ENCODE measurements around the gene SAMD5.

SAMD5 gene

GRCh38 chr6:147549531-147549930 is 41.0 kb downstream of the SAMD5 start:
- H3K27ac ChIP-seq (ENCODE audit: low read length), result no peak overlapping the region

GRCh38 chr6:147551976-147552375 is 43.5 kb downstream of the SAMD5 start:
- no peaks in the 10 kb centered on the region for H3K36me3 ChIP-seq (ENCODE audit: insufficient read depth, low read depth, low read length)
- H3K27ac ChIP-seq (ENCODE audit: low read length), result no peak overlapping the region
- H3K4me3 ChIP-seq (ENCODE audit: low read length), result no peak overlapping the region
- H3K4me1 ChIP-seq (ENCODE audit: insufficient read depth, low read length), result 0 out of 2 replicates have a peak, but pooled peaks cover 2% of the 10 kb centered on the region
- H3K9ac ChIP-seq (ENCODE audit: low read depth, low read length), result no peak overlapping the region
- H3K9me3 ChIP-seq (ENCODE audit: insufficient read depth, low read depth, low read length), result no peaks in the 10 kb centered on the region
- no peaks in the 10 kb centered on the region for H3K27me3 ChIP-seq (ENCODE audit: insufficient read depth, low read length)

More at GRCh38 chr6:147549531-147549930, 41.0 kb downstream of the SAMD5 start:
- no peaks in the 10 kb centered on the region; the same call in 1 of the 2 replicates for H3K4me1 ChIP-seq (ENCODE audit: insufficient read depth, low read length)
- H3K27me3 ChIP-seq (ENCODE audit: insufficient read depth, low read length), result no peaks in the 10 kb centered on the region
- no peaks in the 10 kb centered on the region for H3K9me3 ChIP-seq (ENCODE audit: insufficient read depth, low read depth, low read length)
- no peaks in the 10 kb centered on the region for H3K36me3 ChIP-seq (ENCODE audit: insufficient read depth, low read depth, low read length)
- no peak overlapping the region for H3K9ac ChIP-seq (ENCODE audit: low read depth, low read length)
- H3K4me3 ChIP-seq (ENCODE audit: low read length), result no peak overlapping the region

- 0 out of 2 replicates have a peak, but pooled peaks cover 2% of the 10 kb centered on the region for H3K4me1 ChIP-seq (ENCODE audit: insufficient read depth, low read length)
- no peak overlapping the region for H3K9ac ChIP-seq (ENCODE audit: low read depth, low read length)
- H3K4me3 ChIP-seq (ENCODE audit: low read length), result no peak overlapping the region
- H3K9me3 ChIP-seq (ENCODE audit: insufficient read depth, low read depth, low read length), result no peaks in the 10 kb centered on the region
- H3K27ac ChIP-seq (ENCODE audit: low read length), result no peak overlapping the region
- H3K36me3 ChIP-seq (ENCODE audit: insufficient read depth, low read depth, low read length), result no peaks in the 10 kb centered on the region
- H3K27me3 ChIP-seq (ENCODE audit: insufficient read depth, low read length), result no peaks in the 10 kb centered on the region
Observed at GRCh38 chr6:147553099-147553498, 44.6 kb downstream of the SAMD5 start.

- H3K27me3 ChIP-seq (ENCODE audit: insufficient read depth, low read length), result no peaks in the 10 kb centered on the region
- no peak overlapping the region for H3K27ac ChIP-seq (ENCODE audit: low read length)
- no peaks in the 10 kb centered on the region for H3K9me3 ChIP-seq (ENCODE audit: insufficient read depth, low read depth, low read length)
- 0 out of 2 replicates have a peak, but pooled peaks cover 2% of the 10 kb centered on the region for H3K4me1 ChIP-seq (ENCODE audit: insufficient read depth, low read length)
- H3K9ac ChIP-seq (ENCODE audit: low read depth, low read length), result no peak overlapping the region
- H3K36me3 ChIP-seq (ENCODE audit: insufficient read depth, low read depth, low read length), result no peaks in the 10 kb centered on the region
- H3K4me3 ChIP-seq (ENCODE audit: low read length), result no peak overlapping the region
Observed at GRCh38 chr6:147554281-147554680, 45.8 kb downstream of the SAMD5 start.

- Histone ChIP-seq H3K36me3 (ENCODE audit: insufficient read depth, low read depth, low read length) (no peaks in the 10 kb centered on the region), H3K27ac (ENCODE audit: low read length) (no peak overlapping the region), H3K4me1 (ENCODE audit: insufficient read depth, low read length) (0 out of 2 replicates have a peak, but pooled peaks cover 2% of the 10 kb centered on the region), H3K9me3 (ENCODE audit: insufficient read depth, low read depth, low read length) (no peaks in the 10 kb centered on the region), H3K27me3 (ENCODE audit: insufficient read depth, low read length) (no peaks in the 10 kb centered on the region), H3K4me3 (ENCODE audit: low read length) (no peak overlapping the region), H3K9ac (ENCODE audit: low read depth, low read length) (no peak overlapping the region)
Observed at GRCh38 chr6:147559006-147559405, 50.5 kb downstream of the SAMD5 start.

- Histone ChIP-seq H3K27ac (ENCODE audit: low read length) (no peak overlapping the region), H3K9ac (ENCODE audit: low read depth, low read length) (no peak overlapping the region), H3K4me1 (ENCODE audit: insufficient read depth, low read length) (no peaks in the 10 kb centered on the region), H3K9me3 (ENCODE audit: insufficient read depth, low read depth, low read length) (no peaks in the 10 kb centered on the region), H3K4me3 (ENCODE audit: low read length) (no peak overlapping the region), H3K27me3 (ENCODE audit: insufficient read depth, low read length) (no peaks in the 10 kb centered on the region), H3K36me3 (ENCODE audit: insufficient read depth, low read depth, low read length) (no peaks in the 10 kb centered on the region)
Observed at GRCh38 chr6:147560670-147561069, 52.2 kb downstream of the SAMD5 start.

- no peaks in the 10 kb centered on the region for H3K9me3 ChIP-seq (ENCODE audit: insufficient read depth, low read depth, low read length)
- H3K27ac ChIP-seq (ENCODE audit: low read length), result no peak overlapping the region
- H3K4me3 ChIP-seq (ENCODE audit: low read length), result no peak overlapping the region
- no peaks in the 10 kb centered on the region for H3K4me1 ChIP-seq (ENCODE audit: insufficient read depth, low read length)
- no peaks in the 10 kb centered on the region for H3K36me3 ChIP-seq (ENCODE audit: insufficient read depth, low read depth, low read length)
- H3K9ac ChIP-seq (ENCODE audit: low read depth, low read length), result no peak overlapping the region
- H3K27me3 ChIP-seq (ENCODE audit: insufficient read depth, low read length), result no peaks in the 10 kb centered on the region
Observed at GRCh38 chr6:147561726-147562125, 53.2 kb downstream of the SAMD5 start.

- H3K4me1 ChIP-seq (ENCODE audit: insufficient read depth, low read length), result no peaks in the 10 kb centered on the region
Observed at GRCh38 chr6:147563472-147563871, 55.0 kb downstream of the SAMD5 start.

GRCh38 chr6:147564556-147564955 is 56.1 kb downstream of the SAMD5 start:
- H3K27me3 ChIP-seq (ENCODE audit: insufficient read depth, low read length), result no peaks in the 10 kb centered on the region

More at GRCh38 chr6:147563472-147563871, 55.0 kb downstream of the SAMD5 start:
- no peak overlapping the region for H3K27ac ChIP-seq (ENCODE audit: low read length)
- H3K4me3 ChIP-seq (ENCODE audit: low read length), result no peak overlapping the region
- no peaks in the 10 kb centered on the region for H3K9me3 ChIP-seq (ENCODE audit: insufficient read depth, low read depth, low read length)
- no peaks in the 10 kb centered on the region for H3K27me3 ChIP-seq (ENCODE audit: insufficient read depth, low read length)
- H3K36me3 ChIP-seq (ENCODE audit: insufficient read depth, low read depth, low read length), result no peaks in the 10 kb centered on the region
- H3K9ac ChIP-seq (ENCODE audit: low read depth, low read length), result no peak overlapping the region

GRCh38 chr6:147566244-147566898 is 57.9 kb downstream of the SAMD5 start:
- no peaks in the 10 kb centered on the region for H3K27me3 ChIP-seq (ENCODE audit: insufficient read depth, low read length)
- H3K9me3 ChIP-seq (ENCODE audit: insufficient read depth, low read depth, low read length), result no peaks in the 10 kb centered on the region
- no peak overlapping the region for H3K4me3 ChIP-seq (ENCODE audit: low read length)
- H3K4me1 ChIP-seq (ENCODE audit: insufficient read depth, low read length), result no peaks in the 10 kb centered on the region
- H3K27ac ChIP-seq (ENCODE audit: low read length), result no peak overlapping the region
- no peak overlapping the region for H3K9ac ChIP-seq (ENCODE audit: low read depth, low read length)
- no peaks in the 10 kb centered on the region for H3K36me3 ChIP-seq (ENCODE audit: insufficient read depth, low read depth, low read length)

More at GRCh38 chr6:147564556-147564955, 56.1 kb downstream of the SAMD5 start:
- Histone ChIP-seq H3K4me3 (ENCODE audit: low read length) (no peak overlapping the region), H3K27ac (ENCODE audit: low read length) (no peak overlapping the region), H3K36me3 (ENCODE audit: insufficient read depth, low read depth, low read length) (no peaks in the 10 kb centered on the region), H3K9me3 (ENCODE audit: insufficient read depth, low read depth, low read length) (no peaks in the 10 kb centered on the region), H3K4me1 (ENCODE audit: insufficient read depth, low read length) (no peaks in the 10 kb centered on the region), H3K9ac (ENCODE audit: low read depth, low read length) (no peak overlapping the region)

- no peak overlapping the region for H3K4me3 ChIP-seq (ENCODE audit: low read length)
Observed at GRCh38 chr6:147567141-147567805, 58.8 kb downstream of the SAMD5 start.

GRCh38 chr6:147569788-147570187 is 61.3 kb downstream of the SAMD5 start:
- Histone ChIP-seq H3K9ac (ENCODE audit: low read depth, low read length) (no peak overlapping the region), H3K9me3 (ENCODE audit: insufficient read depth, low read depth, low read length) (no peaks in the 10 kb centered on the region), H3K27me3 (ENCODE audit: insufficient read depth, low read length) (no peaks in the 10 kb centered on the region), H3K4me3 (ENCODE audit: low read length) (no peak overlapping the region), H3K4me1 (ENCODE audit: insufficient read depth, low read length) (no peaks in the 10 kb centered on the region), H3K36me3 (ENCODE audit: insufficient read depth, low read depth, low read length) (no peaks in the 10 kb centered on the region), H3K27ac (ENCODE audit: low read length) (no peak overlapping the region)

More at GRCh38 chr6:147567141-147567805, 58.8 kb downstream of the SAMD5 start:
- H3K9me3 ChIP-seq (ENCODE audit: insufficient read depth, low read depth, low read length), result no peaks in the 10 kb centered on the region
- H3K27me3 ChIP-seq (ENCODE audit: insufficient read depth, low read length), result no peaks in the 10 kb centered on the region
- no peak overlapping the region for H3K9ac ChIP-seq (ENCODE audit: low read depth, low read length)
- H3K27ac ChIP-seq (ENCODE audit: low read length), result no peak overlapping the region
- no peaks in the 10 kb centered on the region for H3K36me3 ChIP-seq (ENCODE audit: insufficient read depth, low read depth, low read length)
- no peaks in the 10 kb centered on the region for H3K4me1 ChIP-seq (ENCODE audit: insufficient read depth, low read length)
